Rectal smooth muscle tissue (tissue), 1 donor: Measurements from ENCODE around the gene ILDR2.

Experiments
- H3K27ac ChIP-seq: one replicate; pipeline ENCODE4 v1.7.0; 2013; ENCODE audit warnings: low read depth, low read length, inconsistent platforms
- H3K27me3 ChIP-seq: one replicate; pipeline ENCODE4 v1.7.0; 2013; ENCODE audit warnings: low read length; ENCODE audit not compliant: control insufficient read depth, insufficient read depth
- H3K36me3 ChIP-seq: one replicate; pipeline ENCODE4 v1.7.0; 2013; ENCODE audit warnings: low read length; ENCODE audit not compliant: control insufficient read depth, insufficient read depth
- H3K4me1 ChIP-seq: one replicate; pipeline ENCODE4 v1.7.0; 2013; ENCODE audit warnings: low read length; ENCODE audit not compliant: control insufficient read depth, insufficient read depth
- H3K4me3 ChIP-seq: one replicate; pipeline ENCODE4 v1.7.0; 2013; ENCODE audit warnings: low read length
- H3K9ac ChIP-seq: one replicate; pipeline ENCODE4 v1.7.0; 2013; ENCODE audit warnings: low read length

ILDR2 gene, protein sequence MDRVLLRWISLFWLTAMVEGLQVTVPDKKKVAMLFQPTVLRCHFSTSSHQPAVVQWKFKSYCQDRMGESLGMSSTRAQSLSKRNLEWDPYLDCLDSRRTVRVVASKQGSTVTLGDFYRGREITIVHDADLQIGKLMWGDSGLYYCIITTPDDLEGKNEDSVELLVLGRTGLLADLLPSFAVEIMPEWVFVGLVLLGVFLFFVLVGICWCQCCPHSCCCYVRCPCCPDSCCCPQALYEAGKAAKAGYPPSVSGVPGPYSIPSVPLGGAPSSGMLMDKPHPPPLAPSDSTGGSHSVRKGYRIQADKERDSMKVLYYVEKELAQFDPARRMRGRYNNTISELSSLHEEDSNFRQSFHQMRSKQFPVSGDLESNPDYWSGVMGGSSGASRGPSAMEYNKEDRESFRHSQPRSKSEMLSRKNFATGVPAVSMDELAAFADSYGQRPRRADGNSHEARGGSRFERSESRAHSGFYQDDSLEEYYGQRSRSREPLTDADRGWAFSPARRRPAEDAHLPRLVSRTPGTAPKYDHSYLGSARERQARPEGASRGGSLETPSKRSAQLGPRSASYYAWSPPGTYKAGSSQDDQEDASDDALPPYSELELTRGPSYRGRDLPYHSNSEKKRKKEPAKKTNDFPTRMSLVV

GRCh38 chr1:166975361-166976129, at the start of gene ILDR2:
ILDR2 (minus strand) TSS chr1:166975540; CDS start chr1:166975268, 272 bp downstream.
- peaks cover 5% of the 10 kb centered on the region for H3K27me3 ChIP-seq

GRCh38 chr1:167022384-167022783, 47.0 kb upstream of the ILDR2 start:
- H3K9ac ChIP-seq = no peak overlapping the region
- H3K27me3 ChIP-seq = no peaks in the 10 kb centered on the region
- H3K4me3 ChIP-seq = no peak overlapping the region

More at GRCh38 chr1:166975361-166976129, at the start of gene ILDR2:
- Histone ChIP-seq H3K4me3 (peak within 1 kb of the TSS; percentile 70), H3K27ac (peak within 1 kb of the TSS; percentile 73), H3K9ac (peak within 1 kb of the TSS; percentile 21), H3K36me3 (no peaks in the 10 kb centered on the region), H3K4me1 (peaks cover 5% of the 10 kb centered on the region)

DNA sequence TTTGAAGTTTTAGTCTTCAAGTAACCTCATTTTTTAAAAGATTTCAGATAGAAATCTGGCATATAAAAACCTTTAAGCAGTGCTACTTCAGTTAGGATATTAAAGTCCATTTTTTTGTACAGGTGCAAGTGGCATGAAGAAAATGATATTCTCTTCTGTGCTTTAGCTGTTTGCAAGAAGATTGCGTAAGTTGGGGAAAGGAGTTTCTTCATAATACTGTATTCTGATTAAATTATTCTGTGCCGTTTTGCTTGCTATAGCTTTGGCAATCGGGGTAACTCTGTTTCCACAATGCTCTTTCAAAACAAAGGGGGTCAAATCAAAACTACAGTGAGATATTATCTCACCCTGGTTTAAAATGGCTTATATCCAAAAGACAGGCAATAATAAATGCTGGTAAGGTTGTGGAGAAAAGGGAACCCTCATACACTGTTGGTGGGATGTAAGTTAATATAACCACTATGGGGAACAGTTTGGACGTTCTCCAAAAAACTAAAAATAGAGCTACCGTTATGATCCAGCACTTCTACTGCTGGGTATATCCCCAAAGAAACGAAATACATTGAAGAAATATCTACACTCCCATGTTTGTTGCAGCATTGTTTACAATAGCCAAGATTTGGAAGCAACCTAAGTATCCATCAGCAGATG, 40.9 kb upstream of the ILDR2 start:
- H3K4me3 ChIP-seq = no peak overlapping the region
- H3K4me1 ChIP-seq = no peaks in the 10 kb centered on the region
- H3K9ac ChIP-seq = no peak overlapping the region
- H3K36me3 ChIP-seq = no peaks in the 10 kb centered on the region
- no peak overlapping the region for H3K27ac ChIP-seq
- no peaks in the 10 kb centered on the region for H3K27me3 ChIP-seq

More at GRCh38 chr1:167022384-167022783, 47.0 kb upstream of the ILDR2 start:
- H3K4me1 ChIP-seq = no peaks in the 10 kb centered on the region
- no peak overlapping the region for H3K27ac ChIP-seq
- no peaks in the 10 kb centered on the region for H3K36me3 ChIP-seq

DNA sequence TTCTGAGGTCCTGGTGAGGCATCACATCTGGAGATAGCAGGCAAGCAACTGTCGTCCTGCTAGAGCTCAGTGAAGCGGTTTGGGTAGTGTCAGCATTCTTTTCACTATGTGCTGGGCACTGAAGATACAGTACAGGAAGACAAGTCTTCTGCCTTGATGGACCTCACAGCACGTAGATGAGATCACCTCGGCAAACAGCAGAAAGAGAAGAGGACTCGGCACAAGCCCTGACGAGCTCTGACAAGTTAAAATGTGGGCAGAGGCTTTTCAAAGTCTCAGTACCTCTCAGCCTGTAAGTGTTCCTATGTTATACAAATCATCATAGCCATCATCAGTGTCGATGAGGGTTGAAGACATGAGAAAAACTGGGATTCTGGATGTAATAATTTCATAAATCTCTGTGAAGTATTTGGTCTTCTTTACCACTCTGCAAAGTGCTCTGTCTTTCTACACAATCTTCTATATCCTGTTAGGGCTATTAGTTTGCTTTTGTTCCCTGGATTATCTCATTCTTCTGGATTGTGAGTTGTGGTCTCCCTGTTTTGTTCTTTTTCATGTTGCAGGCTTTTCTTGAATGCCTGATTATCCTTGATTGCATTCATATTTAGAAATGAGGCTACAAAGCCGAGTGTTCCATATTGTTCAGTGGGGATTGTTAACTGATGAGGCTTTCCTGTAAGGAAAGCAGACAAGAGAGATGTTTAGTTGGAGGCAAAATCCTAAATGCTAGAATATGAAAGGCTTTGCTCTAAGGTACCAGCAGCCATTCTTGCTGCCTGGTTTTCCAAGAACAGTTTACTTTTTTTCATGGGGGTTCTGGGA, 38.0 kb upstream of the ILDR2 start:
- no peak overlapping the region for H3K9ac ChIP-seq
- H3K27ac ChIP-seq = no peak overlapping the region
- no peak overlapping the region for H3K4me3 ChIP-seq
- H3K36me3 ChIP-seq = no peaks in the 10 kb centered on the region
- no peaks in the 10 kb centered on the region for H3K4me1 ChIP-seq
- H3K27me3 ChIP-seq = no peaks in the 10 kb centered on the region

DNA sequence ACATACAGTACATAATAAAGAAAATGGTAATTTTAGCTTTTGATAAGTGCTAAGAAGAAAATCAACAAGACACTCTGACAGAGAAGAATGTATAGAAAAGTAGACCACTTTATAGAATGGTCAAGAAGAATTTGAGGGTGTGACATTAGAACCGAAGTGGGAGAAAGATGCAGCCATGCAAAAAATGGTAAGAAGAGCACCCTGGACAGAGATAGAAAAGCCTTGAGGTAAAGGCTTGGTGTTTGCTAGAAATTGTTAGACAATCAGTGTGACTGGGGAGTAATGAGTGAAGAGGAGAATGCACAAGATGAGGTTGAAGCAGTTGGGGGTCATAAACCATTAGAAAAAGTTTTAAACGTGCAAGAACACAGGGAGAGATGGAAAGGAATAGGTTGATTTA, 37.2 kb upstream of the ILDR2 start:
- H3K4me1 ChIP-seq = no peaks in the 10 kb centered on the region

GRCh38 chr1:167011560-167012191, 36.3 kb upstream of the ILDR2 start:
- H3K36me3 ChIP-seq = no peaks in the 10 kb centered on the region
- no peak overlapping the region for H3K9ac ChIP-seq
- no peaks in the 10 kb centered on the region for H3K27me3 ChIP-seq
- H3K4me1 ChIP-seq = no peaks in the 10 kb centered on the region
- H3K4me3 ChIP-seq = no peak overlapping the region
- no peak overlapping the region for H3K27ac ChIP-seq

More for the DNA sequence above, 37.2 kb upstream of the ILDR2 start:
- Histone ChIP-seq H3K9ac (no peak overlapping the region), H3K4me3 (no peak overlapping the region), H3K27me3 (no peaks in the 10 kb centered on the region), H3K27ac (no peak overlapping the region), H3K36me3 (no peaks in the 10 kb centered on the region)

DNA sequence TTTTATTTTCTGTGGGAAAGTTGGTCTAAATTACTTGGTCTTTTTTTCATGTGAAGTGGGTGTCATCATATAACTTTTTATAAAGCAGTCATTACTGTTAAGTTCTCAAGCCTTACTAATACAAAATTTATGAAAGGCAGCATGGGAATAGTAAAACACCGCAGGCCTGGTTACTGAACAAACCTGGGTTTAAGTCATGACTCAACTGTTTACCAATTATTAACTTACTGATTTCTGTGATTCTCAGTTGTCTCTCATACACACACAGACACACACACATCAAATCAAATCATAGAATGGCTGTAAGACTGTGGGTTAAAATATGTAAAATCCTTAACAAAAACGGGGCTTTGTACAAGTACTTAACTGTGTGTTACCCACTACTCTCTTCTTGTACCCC, 28.4 kb upstream of the ILDR2 start:
- no peaks in the 10 kb centered on the region for H3K27me3 ChIP-seq
- H3K4me3 ChIP-seq = no peak overlapping the region
- no peak overlapping the region for H3K9ac ChIP-seq
- H3K36me3 ChIP-seq = no peaks in the 10 kb centered on the region
- no peaks in the 10 kb centered on the region for H3K4me1 ChIP-seq
- no peak overlapping the region for H3K27ac ChIP-seq

- H3K9ac ChIP-seq = no peak overlapping the region
- no peaks in the 10 kb centered on the region for H3K4me1 ChIP-seq
- no peaks in the 10 kb centered on the region for H3K36me3 ChIP-seq
- no peak overlapping the region for H3K27ac ChIP-seq
- H3K27me3 ChIP-seq = no peaks in the 10 kb centered on the region
- H3K4me3 ChIP-seq = no peak overlapping the region
These were observed 27.0 kb upstream of the ILDR2 start for GRCh38 chr1:167002354-167002753.

DNA sequence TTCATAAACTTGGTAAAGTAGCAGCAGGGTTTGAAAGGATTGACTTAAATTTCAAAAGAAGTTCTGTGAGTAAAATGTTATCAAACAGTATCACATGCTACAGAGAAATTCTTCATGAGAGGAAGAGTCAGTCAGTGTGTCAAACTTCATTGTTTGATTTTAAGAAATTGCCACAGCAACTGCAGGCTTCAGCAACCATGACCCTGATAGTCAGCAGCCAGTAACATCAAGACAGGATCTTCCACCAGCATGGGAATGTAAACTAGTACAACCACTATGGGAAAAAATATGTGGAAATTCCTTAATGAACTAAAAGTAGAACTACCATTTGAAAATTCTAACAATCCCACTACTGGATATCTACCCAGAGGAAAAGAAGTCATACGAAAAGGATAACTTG, 25.2 kb upstream of the ILDR2 start:
- Histone ChIP-seq H3K27me3 (no peaks in the 10 kb centered on the region), H3K36me3 (no peaks in the 10 kb centered on the region), H3K4me1 (no peaks in the 10 kb centered on the region), H3K9ac (no peak overlapping the region), H3K27ac (no peak overlapping the region), H3K4me3 (no peak overlapping the region)

DNA sequence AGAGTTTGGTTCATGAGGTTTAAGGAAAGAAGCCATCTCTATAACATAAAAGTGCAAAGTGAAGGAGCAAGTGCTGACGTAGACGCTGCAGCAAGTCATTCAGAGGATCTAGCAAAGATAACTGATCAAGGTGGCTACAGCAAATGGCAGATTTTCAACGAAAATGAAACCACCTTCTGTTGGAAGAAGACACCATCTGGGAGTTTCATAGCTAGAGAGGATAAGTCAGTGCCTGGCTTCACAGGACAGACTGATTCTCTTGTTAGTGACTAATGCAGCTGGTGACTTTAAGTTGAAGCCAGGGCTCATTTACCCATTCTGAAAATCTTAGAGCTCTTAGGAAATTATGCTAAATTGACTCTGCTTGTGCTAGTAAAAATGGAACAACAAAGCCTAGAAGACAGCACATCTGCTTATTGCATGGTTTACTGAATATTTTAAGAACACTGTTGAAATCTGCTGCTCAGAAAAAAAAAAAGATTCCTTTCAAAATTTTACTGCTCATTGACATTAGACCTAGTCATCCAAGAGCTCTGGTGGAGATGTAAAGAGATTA, 24.2 kb upstream of the ILDR2 start:
- no peak overlapping the region for H3K4me3 ChIP-seq
- no peaks in the 10 kb centered on the region for H3K36me3 ChIP-seq
- no peaks in the 10 kb centered on the region for H3K4me1 ChIP-seq
- no peak overlapping the region for H3K9ac ChIP-seq
- H3K27me3 ChIP-seq = no peaks in the 10 kb centered on the region
- no peak overlapping the region for H3K27ac ChIP-seq

GRCh38 chr1:166999075-166999474, 23.7 kb upstream of the ILDR2 start:
- Histone ChIP-seq H3K27ac (no peak overlapping the region), H3K4me1 (no peaks in the 10 kb centered on the region), H3K36me3 (no peaks in the 10 kb centered on the region), H3K27me3 (no peaks in the 10 kb centered on the region), H3K9ac (no peak overlapping the region), H3K4me3 (no peak overlapping the region)
